GM23248 (cell line): ENCODE measurements around the gene MARVELD2.

Experiments
- EZH2 ChIP-seq: fragments of 200-600 bp; sonication (generic); IDR thresholded peaks from 2 replicates; pipeline ENCODE4 v1.6.1; 2018; ENCODE audit warnings: antibody characterized with exemption, mild to moderate bottlenecking; ENCODE audit not compliant: insufficient read depth, poor library complexity, severe bottlenecking
- EZH2phosphoT487 ChIP-seq: fragments of 200-600 bp; sonication (generic); IDR thresholded peaks from 2 replicates; pipeline ENCODE4 v1.6.1; 2018; ENCODE audit warnings: antibody characterized with exemption, moderate library complexity, mild to moderate bottlenecking, low read depth; ENCODE audit not compliant: insufficient read depth

DNA sequence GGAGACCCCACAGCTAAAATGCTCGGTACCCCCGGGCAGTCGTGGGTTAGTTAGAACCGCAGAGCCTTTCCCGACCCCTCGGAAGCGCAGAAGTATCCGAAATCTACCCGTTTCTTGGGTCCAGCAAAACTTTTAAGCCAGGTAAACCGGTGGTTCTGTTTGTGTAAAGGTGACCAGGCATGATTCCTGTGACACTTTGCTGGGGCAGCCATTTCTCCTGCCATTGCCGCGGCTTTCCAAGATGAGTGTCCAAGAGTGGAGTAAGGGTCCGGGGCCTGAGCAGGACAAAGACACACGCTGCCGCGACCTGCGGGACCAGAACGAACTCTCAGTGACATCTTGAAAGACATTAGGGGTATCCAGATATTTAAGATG lies 655 bp downstream of the MARVELD2 start:
- TF ChIP-seq EZH2phosphoT487 (no peak), EZH2 (no peak)
